ENCODE results near the gene AZU1.
"Not testable (repeated sequence)": the region's sequence is repeated elsewhere in the genome, so short reads cannot be mapped to it uniquely, and the experiment has no call there.

AZU1 gene

DNA sequence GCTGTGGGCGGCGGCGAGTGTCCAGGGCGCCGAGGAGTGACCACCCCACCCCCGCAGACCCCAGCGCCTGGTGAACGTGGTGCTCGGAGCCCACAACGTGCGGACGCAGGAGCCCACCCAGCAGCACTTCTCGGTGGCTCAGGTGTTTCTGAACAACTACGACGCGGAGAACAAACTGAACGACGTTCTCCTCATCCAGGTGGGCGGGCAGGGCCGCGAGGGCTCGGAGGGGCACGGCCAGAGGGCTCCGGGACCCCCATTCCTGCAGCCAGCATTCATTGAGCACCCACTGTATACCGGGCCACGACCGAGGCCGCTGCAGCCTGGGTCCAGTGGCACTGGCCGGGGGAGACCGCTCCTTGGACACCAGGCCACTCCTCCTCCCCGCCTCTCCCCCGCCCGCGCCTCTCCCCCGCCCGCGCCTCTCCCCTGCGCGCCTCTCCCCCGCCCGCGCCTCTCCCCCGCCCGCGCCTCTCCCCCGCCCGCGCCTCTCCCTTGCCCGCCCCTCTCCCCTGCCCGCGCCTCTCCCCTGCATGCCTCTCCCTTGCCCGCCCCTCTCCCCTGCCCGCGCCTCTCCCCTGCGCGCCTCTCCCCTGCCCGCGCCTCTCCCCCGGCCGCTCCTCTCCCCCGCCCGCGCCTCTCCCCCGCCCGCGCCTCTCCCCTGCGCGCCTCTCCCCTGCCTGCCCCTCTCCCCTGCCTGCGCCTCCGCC is 16.4 kb downstream of the AZU1 start:
- Histone ChIP-seq H3K4me3 (ENCODE audit: low read depth in 1 of 2, low read length in 2 of 2) (peak overlapping the region in 1 of 2 donors; percentile 30), H3K27me3 (ENCODE audit: low read depth, low read length) (no peaks in the 10 kb centered on the region), H3K27ac (ENCODE audit: low read length) (no peak overlapping the region), H3K9me3 (ENCODE audit: control insufficient read depth in 1 of 2, low read length in 2 of 2) (no peaks in the 10 kb centered on the region), H3K4me1 (ENCODE audit: control insufficient read depth in 1 of 2, insufficient read depth in 2 of 2, low read length in 2 of 2) (peaks cover 0 to 14% of the 10 kb centered on the region in 2 donors), H3K36me3 (ENCODE audit: control insufficient read depth in 1 of 2, insufficient read depth in 2 of 2, low read length in 2 of 2) (no peaks in the 10 kb centered on the region)

DNA sequence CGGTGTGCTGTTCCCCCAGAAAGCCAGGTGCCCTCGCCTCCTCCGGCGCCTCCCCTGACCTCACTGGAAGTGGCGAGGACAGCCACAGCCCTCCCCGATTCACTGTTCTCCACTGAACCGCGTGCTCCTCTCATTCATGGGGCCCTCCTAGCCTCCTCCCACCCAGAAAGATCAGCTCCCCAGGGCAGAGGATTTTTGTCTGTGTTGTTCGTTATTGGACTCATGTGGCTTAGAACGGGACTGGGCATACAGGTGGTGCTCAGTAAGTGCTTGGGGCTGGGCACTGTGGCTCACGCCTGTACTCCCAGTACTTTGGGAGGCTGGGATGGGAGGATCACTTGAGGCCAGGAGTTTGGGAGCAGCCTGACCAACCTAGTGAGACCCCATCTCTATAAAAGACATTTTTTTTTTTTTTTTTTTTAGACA is 16.9 kb downstream of the AZU1 start:
- Histone ChIP-seq H3K4me1 (ENCODE audit: control insufficient read depth in 1 of 2, insufficient read depth in 2 of 2, low read length in 2 of 2) (peaks cover 0 to 14% of the 10 kb centered on the region in 2 donors), H3K9me3 (ENCODE audit: control insufficient read depth in 1 of 2, low read length in 2 of 2) (no peaks in the 10 kb centered on the region), H3K4me3 (ENCODE audit: low read depth in 1 of 2, low read length in 2 of 2) (no peak overlapping the region), H3K27me3 (ENCODE audit: low read depth, low read length) (no peaks in the 10 kb centered on the region), H3K36me3 (ENCODE audit: control insufficient read depth in 1 of 2, insufficient read depth in 2 of 2, low read length in 2 of 2) (no peaks in the 10 kb centered on the region), H3K27ac (ENCODE audit: low read length) (no peak overlapping the region)

DNA sequence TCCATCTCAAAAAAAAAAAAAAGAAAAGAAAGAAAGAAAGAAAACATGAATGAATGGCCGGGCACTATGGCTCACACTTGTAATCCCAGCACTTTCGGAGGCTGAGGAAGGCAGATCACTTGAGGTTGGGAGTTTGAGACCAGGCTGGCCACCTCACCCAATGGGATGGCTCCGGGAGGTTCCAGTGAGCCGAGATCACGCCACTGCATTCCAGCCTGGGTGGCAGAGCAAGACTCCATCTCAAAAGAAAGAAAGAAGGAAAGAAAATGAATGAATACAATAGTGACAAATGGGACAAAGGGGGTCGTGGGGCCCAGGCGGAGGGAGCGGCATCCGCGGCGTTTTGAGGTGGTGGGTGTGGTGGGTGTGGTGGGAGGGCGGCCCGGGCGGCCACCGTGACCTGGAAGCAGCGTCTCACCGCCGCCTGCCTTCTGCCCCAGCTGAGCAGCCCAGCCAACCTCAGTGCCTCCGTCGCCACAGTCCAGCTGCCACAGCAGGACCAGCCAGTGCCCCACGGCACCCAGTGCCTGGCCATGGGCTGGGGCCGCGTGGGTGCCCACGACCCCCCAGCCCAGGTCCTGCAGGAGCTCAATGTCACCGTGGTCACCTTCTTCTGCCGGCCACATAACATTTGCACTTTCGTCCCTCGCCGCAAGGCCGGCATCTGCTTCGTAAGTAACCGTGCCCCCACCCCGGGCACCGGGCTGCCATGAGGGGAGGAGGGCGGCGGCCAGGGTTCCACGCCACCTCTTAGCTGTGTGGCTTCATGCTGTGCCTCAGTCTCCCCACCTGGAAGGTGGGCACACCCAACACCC is 18.3 kb downstream of the AZU1 start:
- H3K4me1 ChIP-seq (ENCODE audit: control insufficient read depth in 1 of 2, insufficient read depth in 2 of 2, low read length in 2 of 2), result peaks cover 0 to 19% of the 10 kb centered on the region in 2 donors
- no peak overlapping the region for H3K27ac ChIP-seq (ENCODE audit: low read length)
- H3K9me3 ChIP-seq (ENCODE audit: control insufficient read depth in 1 of 2, low read length in 2 of 2), result no peaks in the 10 kb centered on the region
- H3K27me3 ChIP-seq (ENCODE audit: low read depth, low read length), result no peaks in the 10 kb centered on the region
- no peaks in the 10 kb centered on the region for H3K36me3 ChIP-seq (ENCODE audit: control insufficient read depth in 1 of 2, insufficient read depth in 2 of 2, low read length in 2 of 2)
- no peak overlapping the region for H3K4me3 ChIP-seq (ENCODE audit: low read depth in 1 of 2, low read length in 2 of 2)

DNA sequence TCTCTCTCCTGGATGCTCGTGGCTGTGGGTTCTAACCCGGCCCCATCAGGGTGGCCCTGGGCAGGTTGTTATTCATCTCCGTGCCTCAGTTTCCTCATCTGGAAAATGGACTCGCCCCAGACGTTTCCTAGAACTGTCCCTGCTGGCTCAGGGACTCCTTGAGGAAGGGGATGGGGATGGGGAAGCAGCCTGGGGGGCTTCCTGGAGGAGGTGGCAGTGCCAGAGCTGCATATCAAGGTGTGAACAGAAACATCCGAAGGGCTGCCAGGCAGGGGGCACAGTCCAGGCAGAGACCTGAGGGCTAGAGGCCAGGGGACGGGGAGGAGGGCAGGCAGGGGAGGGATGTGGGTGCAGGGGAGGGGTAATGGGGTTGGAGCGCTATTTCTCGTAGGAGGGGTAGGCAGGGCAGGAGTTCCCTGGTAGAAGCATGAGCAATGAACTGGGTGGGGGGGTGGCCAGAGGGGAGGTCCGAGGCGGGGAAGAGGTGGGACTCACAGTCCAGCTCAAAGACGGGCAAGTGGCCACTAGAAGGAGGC is 20.8 kb downstream of the AZU1 start:
- H3K27me3 ChIP-seq (ENCODE audit: low read depth, low read length), result no peaks in the 10 kb centered on the region
- H3K36me3 ChIP-seq (ENCODE audit: control insufficient read depth in 1 of 2, insufficient read depth in 2 of 2, low read length in 2 of 2), result no peaks in the 10 kb centered on the region
- peaks cover 0 to 22% of the 10 kb centered on the region in 2 donors for H3K4me1 ChIP-seq (ENCODE audit: control insufficient read depth in 1 of 2, insufficient read depth in 2 of 2, low read length in 2 of 2)
- no peaks in the 10 kb centered on the region for H3K9me3 ChIP-seq (ENCODE audit: control insufficient read depth in 1 of 2, low read length in 2 of 2)
- H3K4me3 ChIP-seq (ENCODE audit: low read depth in 1 of 2, low read length in 2 of 2), result no peak overlapping the region
- no peak overlapping the region for H3K27ac ChIP-seq (ENCODE audit: low read length)

DNA sequence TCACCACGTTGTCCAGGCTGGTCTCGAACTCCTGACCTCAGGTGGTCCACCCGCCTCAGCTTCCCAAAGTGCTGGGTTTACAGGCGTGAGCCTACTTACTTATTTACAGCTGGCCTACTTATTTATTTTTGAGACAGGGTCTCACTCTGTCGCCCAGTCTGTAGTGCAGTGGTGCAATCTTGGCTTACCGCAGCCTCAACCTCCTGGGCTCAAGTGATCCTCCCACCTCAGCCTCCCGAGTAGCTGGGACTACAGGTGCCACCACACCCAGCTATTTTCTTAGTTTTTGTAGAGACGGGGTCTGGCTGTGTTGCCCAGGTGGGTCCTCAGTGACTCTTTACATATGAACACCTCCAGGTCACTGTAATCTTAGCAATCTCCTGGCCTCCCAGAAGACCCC is 21.6 kb downstream of the AZU1 start:
- H3K9me3 ChIP-seq (ENCODE audit: control insufficient read depth in 1 of 2, low read length in 2 of 2); H3K4me3 ChIP-seq (ENCODE audit: low read depth in 1 of 2, low read length in 2 of 2); H3K36me3 ChIP-seq (ENCODE audit: control insufficient read depth in 1 of 2, insufficient read depth in 2 of 2, low read length in 2 of 2); H3K27ac ChIP-seq (ENCODE audit: low read length); H3K27me3 ChIP-seq (ENCODE audit: low read depth, low read length): not testable (repeated sequence)
- H3K4me1 ChIP-seq (ENCODE audit: control insufficient read depth in 1 of 2, insufficient read depth in 2 of 2, low read length in 2 of 2), result peaks cover 0 to 17% of the 10 kb centered on the region in 2 donors

DNA sequence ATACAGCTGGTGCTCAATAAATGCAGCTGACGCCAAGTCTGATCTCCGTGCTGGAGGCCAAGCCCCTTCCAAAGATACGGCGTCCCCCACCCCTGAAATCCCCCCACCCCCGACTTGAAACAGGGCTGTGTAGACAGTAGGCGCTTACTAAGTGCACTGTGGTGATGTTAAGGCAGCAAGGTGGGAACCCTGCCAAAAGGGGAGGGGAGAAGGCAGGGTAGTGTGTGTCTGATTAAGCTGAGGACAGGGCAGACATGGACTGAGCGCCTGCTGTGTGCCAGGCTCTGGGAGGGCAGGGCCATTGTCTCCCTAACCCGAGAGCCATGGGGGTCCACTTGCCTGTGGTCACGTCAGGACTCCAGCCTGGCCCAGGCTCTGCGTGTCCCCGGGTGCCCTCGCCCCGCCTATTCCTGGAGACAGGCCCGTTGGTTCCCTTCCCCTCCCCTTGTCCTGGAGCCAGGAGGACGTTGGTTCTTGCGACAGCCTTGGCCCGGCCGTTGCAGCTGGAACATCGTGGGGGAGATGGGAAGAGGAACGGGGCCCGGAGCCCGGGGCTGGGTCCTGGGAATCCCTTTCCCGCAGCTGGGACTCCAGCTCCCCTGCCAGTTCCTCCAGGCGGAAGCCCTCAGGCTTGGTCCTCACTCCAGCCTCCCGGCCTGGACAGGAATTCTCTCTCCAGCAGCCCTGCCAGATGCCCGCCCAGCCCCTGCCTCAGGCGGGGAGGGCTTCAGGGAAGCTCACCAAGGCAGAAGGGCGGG is 22.8 kb downstream of the AZU1 start:
- no peaks in the 10 kb centered on the region for H3K36me3 ChIP-seq (ENCODE audit: control insufficient read depth in 1 of 2, insufficient read depth in 2 of 2, low read length in 2 of 2)
- no peaks in the 10 kb centered on the region for H3K27me3 ChIP-seq (ENCODE audit: low read depth, low read length)
- no peak overlapping the region for H3K27ac ChIP-seq (ENCODE audit: low read length)
- peak overlapping the region in 1 of 2 donors; percentile 25 for H3K4me3 ChIP-seq (ENCODE audit: low read depth in 1 of 2, low read length in 2 of 2)
- H3K4me1 ChIP-seq (ENCODE audit: control insufficient read depth in 1 of 2, insufficient read depth in 2 of 2, low read length in 2 of 2), result peaks cover 0 to 17% of the 10 kb centered on the region in 2 donors
- no peaks in the 10 kb centered on the region for H3K9me3 ChIP-seq (ENCODE audit: control insufficient read depth in 1 of 2, low read length in 2 of 2)

DNA sequence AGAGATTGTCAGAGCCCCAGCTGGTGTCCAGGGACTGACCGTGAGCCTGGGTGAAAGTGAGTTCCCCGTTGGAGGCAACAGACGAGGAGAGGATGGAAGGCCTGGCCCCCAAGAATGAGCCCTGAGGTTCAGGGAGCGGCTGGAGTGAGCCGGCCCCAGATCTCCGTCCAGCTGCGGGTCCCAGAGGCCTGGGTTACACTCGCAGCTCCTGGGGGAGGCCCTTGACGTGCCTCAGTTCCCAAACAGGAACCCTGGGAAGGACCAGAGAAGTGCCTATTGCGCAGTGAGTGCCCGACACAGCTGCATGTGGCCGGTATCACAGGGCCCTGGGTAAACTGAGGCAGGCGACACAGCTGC is 23.3 kb downstream of the AZU1 start:
- Histone ChIP-seq H3K4me1 (ENCODE audit: control insufficient read depth in 1 of 2, insufficient read depth in 2 of 2, low read length in 2 of 2) (peaks cover 0 to 17% of the 10 kb centered on the region in 2 donors), H3K27ac (ENCODE audit: low read length) (no peak overlapping the region), H3K27me3 (ENCODE audit: low read depth, low read length) (no peaks in the 10 kb centered on the region), H3K9me3 (ENCODE audit: control insufficient read depth in 1 of 2, low read length in 2 of 2) (no peaks in the 10 kb centered on the region), H3K36me3 (ENCODE audit: control insufficient read depth in 1 of 2, insufficient read depth in 2 of 2, low read length in 2 of 2) (no peaks in the 10 kb centered on the region), H3K4me3 (ENCODE audit: low read depth in 1 of 2, low read length in 2 of 2) (peak overlapping the region in 1 of 2 donors; percentile 25)

DNA sequence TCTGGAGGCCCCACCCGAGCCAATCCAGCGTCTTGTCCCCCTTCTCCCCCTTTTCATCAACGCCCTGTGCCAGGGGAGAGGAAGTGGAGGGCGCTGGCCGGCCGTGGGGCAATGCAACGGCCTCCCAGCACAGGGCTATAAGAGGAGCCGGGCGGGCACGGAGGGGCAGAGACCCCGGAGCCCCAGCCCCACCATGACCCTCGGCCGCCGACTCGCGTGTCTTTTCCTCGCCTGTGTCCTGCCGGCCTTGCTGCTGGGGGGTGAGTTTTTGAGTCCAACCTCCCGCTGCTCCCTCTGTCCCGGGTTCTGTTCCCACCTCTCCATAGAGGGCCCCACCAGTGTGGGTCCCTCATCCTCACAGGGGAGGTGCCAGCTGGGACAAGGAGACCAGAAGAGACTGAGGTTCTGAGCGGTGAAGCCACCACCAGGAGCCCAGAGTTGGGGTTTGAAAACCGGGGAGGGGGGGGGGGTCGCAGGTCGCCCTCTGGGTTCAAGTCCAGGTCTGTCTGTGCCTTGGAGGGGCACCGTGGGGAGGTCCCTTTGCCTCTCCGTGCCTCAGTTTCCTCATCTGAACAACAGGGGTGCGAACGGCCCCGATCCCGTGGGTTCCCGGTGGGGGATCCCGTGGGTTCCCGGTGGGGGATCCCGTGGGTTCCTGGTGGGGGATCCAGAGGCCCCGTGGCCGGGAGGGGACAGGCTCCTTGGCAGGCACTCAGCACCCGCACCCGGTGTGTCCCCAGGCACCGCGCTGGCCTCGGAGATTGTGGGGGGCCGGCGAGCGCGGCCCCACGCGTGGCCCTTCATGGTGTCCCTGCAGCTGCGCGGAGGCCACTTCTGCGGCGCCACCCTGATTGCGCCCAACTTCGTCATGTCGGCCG is 24.7 kb downstream of the AZU1 start, which contains the start of gene ELANE:
ELANE (plus strand) TSS at position 168 of the 878 bp plus-strand sequence; CDS start at position 194, 26 bp downstream.
- Histone ChIP-seq H3K27me3 (ENCODE audit: low read depth, low read length) (no peaks in the 10 kb centered on the region), H3K36me3 (ENCODE audit: control insufficient read depth in 1 of 2, insufficient read depth in 2 of 2, low read length in 2 of 2) (no peaks in the 10 kb centered on the region), H3K4me3 (ENCODE audit: low read depth in 1 of 2, low read length in 2 of 2) (peak within 1 kb of the TSS in 1 of 2 donors; percentile 25), H3K27ac (ENCODE audit: low read length) (no peak within 1 kb of the TSS), H3K4me1 (ENCODE audit: control insufficient read depth in 1 of 2, insufficient read depth in 2 of 2, low read length in 2 of 2) (peaks cover 0 to 17% of the 10 kb centered on the region in 2 donors), H3K9me3 (ENCODE audit: control insufficient read depth in 1 of 2, low read length in 2 of 2) (no peaks in the 10 kb centered on the region)

DNA sequence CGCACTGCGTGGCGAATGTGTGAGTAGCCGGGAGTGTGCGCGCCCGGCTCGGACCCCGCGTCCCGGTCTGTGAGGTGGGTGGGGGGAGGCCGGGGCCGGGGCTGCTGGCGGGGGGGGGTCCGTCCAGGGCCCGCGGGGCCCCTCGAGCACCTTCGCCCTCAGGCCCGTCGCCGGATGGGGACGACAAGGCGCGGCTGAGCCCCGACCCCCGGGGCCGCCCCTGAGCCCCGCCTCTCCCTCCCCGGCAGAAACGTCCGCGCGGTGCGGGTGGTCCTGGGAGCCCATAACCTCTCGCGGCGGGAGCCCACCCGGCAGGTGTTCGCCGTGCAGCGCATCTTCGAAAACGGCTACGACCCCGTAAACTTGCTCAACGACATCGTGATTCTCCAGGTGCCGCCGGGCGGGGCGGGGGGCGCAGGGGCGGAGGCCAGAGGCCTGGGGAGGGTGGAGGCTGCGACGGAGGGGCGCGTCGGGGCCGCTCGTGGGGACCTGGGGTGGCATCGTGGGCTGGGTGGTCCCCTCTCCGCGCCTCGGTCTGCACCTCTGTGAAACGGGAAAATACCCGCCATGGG is 25.5 kb downstream of the AZU1 start:
- Histone ChIP-seq H3K27me3 (ENCODE audit: low read depth, low read length) (no peaks in the 10 kb centered on the region), H3K4me3 (ENCODE audit: low read depth in 1 of 2, low read length in 2 of 2) (no peak overlapping the region), H3K27ac (ENCODE audit: low read length) (no peak overlapping the region), H3K4me1 (ENCODE audit: control insufficient read depth in 1 of 2, insufficient read depth in 2 of 2, low read length in 2 of 2) (peaks cover 0 to 12% of the 10 kb centered on the region in 2 donors), H3K9me3 (ENCODE audit: control insufficient read depth in 1 of 2, low read length in 2 of 2) (no peaks in the 10 kb centered on the region), H3K36me3 (ENCODE audit: control insufficient read depth in 1 of 2, insufficient read depth in 2 of 2, low read length in 2 of 2) (no peaks in the 10 kb centered on the region)

DNA sequence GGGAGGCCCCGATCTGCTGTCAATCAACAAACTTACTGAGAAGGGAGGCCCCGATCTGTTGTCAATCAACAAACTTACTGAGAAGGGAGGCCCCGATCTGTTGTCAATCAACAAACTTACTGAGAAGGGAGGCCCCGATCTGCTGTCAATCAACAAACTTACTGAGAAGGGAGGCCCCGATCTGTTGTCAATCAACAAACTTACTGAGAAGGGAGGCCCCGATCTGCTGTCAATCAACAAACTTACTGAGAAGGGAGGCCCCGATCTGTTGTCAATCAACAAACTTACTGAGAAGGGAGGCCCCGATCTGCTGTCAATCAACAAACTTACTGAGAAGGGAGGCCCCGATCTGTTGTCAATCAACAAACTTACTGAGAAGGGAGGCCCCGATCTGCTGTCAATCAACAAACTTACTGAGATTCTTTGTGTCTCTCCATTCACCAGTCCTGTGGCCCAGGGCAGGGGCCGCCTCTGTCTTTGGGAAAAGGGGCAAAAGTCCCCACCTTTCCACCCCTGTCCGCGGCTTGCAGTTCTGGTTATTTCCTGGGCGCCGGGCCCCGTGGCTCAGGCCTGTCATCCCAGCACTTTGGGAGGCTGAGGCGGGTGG is 26.1 kb downstream of the AZU1 start:
- not testable (repeated sequence) for H3K27ac ChIP-seq (ENCODE audit: low read length); H3K27me3 ChIP-seq (ENCODE audit: low read depth, low read length); H3K9me3 ChIP-seq (ENCODE audit: control insufficient read depth in 1 of 2, low read length in 2 of 2); H3K36me3 ChIP-seq (ENCODE audit: control insufficient read depth in 1 of 2, insufficient read depth in 2 of 2, low read length in 2 of 2); H3K4me3 ChIP-seq (ENCODE audit: low read depth in 1 of 2, low read length in 2 of 2)
- peaks cover 0 to 12% of the 10 kb centered on the region in 2 donors for H3K4me1 ChIP-seq (ENCODE audit: control insufficient read depth in 1 of 2, insufficient read depth in 2 of 2, low read length in 2 of 2)
